NCI-H2107 treated with DMSO at 0.1 percent for 48 hours (cell line): Measurements from ENCODE around the gene PACSIN2.

Source experiments
- DNase-seq: peaks from one replicate; lab custom pipeline; 2025; ENCODE audit not compliant: unreplicated experiment; lab: John Stamatoyannopoulos, UW

The PACSIN2 gene

DNA sequence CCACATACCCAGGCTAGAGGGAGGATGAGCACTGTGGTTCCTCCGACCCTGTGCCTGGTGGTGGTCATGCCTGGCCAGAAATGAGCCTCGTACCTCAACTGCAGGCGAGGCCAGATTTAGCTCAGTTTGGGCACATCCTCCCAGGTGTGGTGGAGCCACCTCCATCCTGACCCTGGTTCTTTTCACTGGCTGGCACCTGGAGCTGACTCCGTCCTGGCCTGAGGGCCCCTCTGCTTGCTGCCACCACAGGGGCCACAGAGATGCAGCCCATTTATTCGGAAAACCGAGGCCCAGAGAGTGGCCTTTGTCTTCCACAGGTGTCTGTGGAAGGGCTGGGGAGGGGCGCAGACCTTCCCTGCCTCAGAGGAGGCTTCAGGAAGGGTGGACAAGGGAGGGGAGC is 148.8 kb downstream of the PACSIN2 start:
- no peak for DNase-seq

DNA sequence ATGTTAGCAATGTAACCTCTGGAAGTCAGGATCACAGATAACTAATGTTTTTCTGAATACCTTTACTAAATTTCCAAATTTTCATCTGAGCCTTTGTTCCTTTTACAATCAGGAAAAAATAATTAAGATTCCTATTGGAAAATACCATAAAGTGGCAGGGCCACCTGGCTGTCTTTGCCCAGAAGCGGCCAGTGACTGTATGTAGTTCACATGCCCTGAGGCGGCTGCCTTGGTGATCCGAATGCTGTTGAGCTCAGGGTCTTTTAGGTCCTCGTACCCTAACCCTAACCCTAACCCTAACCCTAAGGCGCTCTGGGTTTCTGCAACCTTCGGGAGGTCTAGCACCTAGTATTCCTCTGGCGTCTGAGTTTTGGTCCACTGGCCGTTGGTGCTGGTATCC is 149.4 kb downstream of the PACSIN2 start:
- no peak for DNase-seq

DNA sequence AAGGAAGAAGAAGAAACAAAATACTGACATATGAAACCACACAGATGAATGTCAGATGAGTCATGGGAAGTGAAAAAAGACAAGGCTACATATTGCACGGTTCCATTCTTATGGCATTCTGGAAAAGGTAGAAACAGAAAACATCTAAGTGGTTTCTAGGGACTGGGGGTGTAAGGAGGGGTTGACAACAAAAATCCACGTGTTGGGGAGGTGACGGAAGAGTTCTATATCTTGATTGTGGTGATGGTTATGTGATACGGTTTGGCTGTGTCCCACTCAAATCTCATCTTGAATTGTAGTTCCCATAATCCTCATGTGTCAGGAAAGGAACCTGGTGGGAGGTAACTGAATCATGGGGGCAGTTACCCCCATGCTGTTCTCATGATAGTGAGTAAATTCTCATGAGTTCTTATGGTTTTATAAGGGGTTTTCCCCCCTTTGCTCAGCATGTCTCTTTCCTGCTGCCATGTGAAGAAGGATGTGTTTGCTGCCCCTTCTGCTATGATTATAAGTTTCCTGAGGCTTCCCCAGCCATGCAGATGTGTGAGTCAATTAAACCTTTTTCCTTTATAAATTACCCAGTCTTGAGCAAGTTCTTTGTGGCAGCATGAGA is 151.5 kb downstream of the PACSIN2 start:
- peak; percentile 32 for DNase-seq

DNA sequence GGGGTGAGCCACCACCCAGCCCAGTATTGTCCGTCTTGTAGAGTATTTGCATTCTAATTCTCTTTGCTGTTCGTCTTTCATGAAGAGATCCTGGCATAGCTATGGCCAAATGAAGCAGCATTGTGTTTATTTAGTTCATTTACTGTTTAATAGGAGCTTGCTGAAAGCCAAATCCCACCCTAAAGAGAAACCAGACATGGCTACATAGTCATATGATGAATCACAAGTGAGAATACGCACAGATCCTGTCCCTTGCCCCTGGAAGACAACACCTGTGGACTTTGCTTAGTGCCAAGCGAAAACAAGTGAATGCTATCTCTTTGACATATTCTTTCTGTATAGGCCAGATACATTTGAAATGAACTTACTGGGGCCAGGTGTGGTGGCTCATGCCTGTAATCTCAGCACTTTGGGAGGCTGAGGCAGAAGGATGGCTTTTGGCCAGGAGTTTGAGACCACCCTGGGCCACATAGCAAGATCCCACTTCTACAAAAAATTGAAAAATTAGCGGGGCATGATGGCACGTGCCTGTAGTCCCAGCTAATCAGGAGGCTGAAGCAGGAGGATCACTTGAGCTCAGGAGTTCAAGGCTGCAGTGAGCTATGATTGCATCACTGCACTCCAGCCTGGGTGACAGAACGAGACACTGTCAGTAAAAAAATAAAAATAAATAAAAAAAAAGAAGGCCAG is 152.8 kb downstream of the PACSIN2 start:
- no peak for DNase-seq

DNA sequence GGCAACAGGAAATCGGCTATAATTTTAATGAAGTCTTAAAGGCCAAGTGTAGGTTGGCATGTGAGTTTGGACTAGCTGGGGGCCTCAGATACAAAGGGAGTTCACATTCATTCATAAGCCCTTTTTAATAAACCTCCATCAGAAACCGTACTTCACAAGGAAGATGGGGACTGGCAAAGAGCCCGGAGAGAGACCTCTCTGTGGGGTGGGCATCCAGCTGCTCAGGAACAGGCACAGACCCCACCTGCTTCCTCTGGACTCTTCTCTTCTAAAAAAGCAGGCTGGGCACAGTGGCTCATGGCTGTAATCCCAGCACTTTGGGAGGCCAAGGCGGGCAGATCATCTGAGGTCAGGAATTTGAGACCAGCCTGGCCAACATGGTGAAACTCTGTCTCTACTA is 154.0 kb downstream of the PACSIN2 start:
- DNase-seq: no peak

DNA sequence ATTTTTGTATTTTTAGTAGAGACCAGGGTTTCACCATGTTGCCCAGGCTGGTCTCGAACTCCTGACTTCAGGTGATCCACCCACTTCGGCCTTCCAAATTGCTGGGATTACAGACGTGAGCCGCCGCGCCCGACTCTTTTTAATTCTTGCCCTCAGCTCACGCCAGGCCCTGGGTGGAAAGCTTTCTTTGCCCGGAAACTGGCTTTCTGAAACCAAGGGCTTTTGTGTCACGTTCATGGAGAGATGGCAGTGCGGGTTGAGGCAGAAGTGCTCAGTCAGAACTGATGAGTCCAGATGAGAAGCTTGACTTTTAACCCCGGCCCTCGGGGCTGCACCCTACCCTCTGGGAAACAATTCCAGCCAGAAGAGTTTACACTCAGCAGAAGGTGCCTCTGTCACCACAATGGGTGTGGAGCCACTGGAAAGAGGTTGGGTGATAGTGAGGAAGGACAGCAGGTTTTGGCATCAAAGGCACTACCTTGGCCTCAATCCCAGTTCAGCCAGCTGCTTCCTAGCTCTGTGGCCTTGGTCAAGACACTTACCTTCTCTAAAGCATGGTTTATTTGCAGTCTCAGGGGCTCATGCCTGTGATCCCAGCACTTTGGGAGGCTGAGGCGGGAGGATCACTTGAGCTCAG is 157.0 kb downstream of the PACSIN2 start:
- DNase-seq: no peak

DNA sequence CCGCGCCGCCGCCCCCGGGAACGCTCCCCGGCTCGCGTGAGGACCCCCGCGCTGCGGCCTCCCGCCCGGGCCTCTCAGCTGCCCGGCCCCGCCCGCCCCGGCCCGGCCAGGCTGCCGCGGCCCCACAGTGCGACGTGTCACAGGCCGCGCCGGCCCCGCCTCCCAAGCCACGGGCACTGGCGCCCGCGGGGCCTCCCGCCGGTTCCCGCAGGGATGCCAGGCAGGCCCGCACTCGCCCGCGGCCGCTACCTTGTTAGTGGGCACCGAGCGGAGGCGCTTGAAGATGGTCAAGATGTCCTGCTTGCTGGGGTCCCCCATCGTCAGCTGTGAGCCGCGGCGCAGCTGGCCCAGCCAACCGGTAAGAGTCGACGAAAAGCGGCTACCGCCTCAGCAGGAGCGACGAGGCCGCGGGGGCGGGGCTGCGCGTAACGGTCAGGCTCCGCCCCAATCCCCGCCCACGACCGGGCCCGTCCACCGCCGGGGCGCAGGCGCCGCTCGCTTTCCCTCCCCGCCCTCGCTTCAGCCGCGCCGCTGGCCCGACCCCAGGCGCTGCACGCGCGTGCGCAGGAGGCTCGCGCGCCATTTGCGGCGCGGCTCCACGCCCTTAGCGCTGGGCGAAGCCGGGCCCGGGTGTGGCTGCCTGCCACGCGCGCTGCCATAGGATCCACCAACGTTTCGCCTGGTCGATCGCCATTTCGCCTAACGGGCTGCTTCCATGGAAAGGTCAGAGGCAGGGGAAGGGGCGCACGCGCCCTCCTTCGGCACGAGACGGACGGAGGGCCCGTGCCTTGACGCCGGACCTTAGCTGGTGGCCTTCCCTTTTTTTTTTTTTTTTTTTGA is 157.9 kb downstream of the PACSIN2 start, which contains the start of gene ARFGAP3:
Gene ARFGAP3, minus strand, starts transcription at position 409 of the 840 bp plus-strand sequence. Its CDS starts 91 bp downstream, at position 318.
- peak; percentile 33 for DNase-seq

DNA sequence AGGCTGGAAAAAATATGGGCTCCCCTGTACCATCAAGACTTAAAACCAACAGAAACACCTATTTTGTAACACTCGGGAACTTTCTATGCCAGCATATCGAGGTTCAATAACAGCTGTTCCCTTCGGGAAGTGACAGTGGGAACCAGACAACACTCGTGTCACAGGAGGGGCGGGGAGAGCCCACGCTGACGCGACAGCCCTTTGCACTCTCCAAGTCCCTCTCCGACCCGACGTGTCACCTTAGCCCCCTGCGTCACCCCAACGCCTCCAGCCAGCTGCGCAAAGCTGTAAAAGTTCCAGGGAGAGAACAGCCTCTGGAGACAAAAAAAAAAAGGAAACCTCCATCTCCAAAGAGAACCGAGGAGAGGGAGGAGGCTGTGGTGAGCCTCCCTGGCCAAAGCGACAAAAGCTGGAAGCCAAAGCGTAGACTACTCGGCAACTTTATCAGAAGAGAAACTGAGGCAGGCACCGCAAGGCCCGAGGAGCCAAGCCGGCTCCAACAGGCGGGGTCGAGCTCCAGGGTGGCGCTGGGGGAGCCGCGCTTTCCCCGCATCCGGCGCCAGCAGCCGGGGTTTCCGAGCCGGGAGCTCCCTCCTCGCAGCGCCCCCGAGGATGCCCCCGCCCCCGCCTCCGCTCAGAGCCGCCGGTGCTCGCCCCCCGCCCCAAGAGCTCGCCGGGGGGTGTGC is 158.6 kb downstream of the PACSIN2 start:
- DNase-seq: no peak

DNA sequence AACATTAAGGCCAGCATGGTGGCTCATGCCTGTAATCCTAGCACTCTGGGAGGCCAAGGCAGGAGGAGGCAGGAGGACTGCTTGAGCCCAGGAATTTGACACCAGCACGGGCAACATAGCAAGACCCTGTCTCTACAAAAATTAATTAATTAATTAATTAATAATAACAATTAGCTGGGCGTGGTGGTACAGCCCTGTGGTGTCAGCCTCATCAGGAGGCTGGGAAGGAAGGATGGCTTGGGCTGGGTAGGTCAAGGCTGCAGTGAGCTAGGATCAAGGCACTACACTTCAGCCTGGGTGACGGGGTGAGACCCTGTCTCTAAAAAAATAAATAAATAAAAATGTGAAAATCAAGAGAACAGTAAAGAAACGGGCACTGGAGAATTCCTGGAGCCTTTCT is 159.2 kb downstream of the PACSIN2 start:
- no peak for DNase-seq

DNA sequence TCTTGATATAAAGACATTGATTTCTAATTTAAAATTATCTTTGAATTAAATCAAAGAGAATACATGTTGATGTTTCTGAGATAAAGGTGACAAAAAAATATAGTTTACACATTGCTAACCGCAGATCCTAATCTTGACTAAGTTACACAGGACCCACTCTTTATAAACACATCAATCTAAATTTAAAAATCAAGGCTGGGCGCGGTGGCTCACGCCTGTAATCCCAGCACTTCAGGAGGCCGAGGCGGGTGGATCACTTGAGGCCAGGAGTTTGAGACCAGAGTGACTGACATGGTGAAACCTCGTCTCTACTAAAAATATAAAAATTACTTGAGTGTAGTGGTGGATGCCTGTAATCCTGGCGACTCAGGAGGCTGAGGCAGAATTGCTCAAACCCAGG is 159.7 kb downstream of the PACSIN2 start:
- DNase-seq: no peak

DNA sequence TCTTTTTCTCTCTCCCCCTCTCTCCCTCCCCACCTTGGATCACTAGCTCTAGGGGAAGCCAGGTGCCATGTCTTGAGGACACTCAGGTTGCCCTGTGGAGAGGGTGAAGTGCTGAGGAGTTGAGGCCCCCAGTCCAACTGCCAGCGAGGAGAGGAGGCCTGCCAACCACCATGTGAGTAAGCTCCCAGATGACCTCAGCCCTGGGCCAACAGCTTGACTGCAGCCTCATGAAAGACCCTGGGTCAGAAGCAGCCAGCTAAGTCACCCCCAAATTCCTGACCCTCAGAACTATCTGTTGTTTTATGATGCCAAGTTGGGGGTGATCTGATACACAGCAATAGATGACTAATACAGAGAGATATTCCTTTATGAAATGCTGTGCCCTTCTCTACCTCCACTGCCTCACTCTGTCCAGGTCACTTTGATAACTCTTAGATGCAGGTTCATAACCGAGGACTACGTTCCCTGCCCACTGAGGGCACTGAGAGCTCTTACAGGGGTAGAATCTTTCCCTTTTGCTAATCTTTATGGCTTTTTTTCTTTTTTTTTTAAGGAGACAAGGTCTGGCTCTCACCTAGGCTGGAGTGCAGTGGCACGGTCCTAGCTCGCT is 165.9 kb downstream of the PACSIN2 start:
- DNase-seq: no peak

DNA sequence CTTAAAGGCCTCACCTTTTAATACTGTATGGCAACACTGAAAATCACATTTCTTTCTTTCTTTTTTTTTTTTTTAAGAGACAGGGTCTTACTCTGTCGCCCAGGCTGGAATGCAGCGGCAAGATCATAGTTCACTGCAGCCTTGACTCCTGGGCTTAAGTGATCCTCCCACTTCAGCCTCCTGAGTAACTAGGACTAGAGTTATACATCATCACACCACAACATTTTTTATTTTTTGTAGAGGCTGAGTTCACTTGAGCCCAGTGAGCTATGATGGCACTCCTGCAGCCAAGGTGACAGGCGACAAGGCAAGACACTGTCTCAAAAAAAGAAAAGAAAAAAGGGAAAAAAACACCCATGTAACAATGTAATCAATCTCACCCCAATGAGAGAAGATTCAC is 167.8 kb downstream of the PACSIN2 start:
- no peak for DNase-seq

DNA sequence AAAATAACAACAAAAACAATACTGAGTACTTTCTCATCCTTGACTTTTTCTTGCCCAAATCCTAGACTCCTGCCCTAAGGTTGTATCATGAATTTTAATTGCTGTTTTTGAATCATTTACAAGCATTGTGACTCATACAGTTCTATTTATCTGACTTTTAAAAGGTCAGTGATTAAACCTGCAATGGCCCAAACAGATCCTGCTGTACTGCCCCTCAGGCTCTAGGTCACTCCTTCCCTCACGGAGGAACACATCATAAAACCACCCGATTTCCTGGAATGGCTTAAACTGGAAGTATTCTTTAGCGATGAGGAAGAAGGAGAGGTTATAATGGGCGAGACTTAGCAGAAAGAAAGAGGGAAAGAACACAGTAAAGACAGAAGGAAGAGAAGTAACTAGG is 170.2 kb downstream of the PACSIN2 start:
- DNase-seq: no peak

DNA sequence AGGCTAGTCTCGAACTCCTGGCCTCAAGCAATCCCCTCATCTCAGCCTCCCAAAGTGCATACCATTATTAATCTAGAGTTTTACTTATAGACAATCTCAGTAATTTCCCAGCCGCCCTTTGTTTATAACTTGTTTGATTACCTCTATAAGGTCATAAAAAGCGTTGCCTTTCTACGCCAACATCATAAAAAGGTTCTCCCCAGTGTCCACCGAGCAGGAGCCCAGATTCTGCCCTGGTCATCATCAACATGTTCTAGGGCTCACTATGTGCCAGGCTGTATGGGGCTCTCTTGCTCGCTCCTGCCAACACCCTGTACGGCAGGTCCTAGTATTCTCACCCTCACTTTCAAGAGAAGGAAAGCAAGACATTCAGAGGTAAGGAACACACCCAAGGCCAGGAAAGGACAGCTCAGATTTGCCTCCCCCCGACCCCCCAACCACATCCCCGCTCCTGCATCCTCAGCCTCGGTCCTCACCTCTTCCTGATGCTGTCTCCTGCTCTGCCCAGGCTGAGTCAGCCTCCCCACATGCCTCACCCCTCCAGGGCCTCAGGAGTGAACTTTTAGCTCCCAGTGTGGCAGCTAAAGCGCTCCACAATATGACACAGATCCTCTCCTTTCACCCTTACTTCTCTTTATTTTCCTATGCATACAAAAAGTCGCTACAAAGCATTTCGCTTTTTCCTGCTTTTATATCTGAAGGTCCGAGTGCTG is 172.1 kb downstream of the PACSIN2 start:
- DNase-seq: no peak

DNA sequence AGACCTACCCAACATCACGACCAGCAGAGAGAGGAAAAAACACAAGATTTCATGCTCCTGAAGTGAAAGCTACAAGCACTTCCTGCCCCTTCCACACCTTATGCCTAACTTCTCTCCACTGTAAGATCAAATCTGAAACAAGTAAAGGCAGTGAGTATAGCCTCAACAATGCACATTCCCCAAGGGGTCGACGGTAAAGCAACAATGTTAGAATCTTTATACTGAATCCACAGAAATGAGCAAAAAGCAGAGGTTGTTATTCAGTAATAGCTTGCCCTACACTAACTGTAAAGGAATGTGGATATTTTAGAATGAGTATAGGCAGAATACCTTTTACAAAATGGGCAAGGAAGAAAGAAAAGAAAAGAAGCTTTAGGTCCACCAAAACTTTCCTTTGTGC is 173.5 kb downstream of the PACSIN2 start:
- no peak for DNase-seq

DNA sequence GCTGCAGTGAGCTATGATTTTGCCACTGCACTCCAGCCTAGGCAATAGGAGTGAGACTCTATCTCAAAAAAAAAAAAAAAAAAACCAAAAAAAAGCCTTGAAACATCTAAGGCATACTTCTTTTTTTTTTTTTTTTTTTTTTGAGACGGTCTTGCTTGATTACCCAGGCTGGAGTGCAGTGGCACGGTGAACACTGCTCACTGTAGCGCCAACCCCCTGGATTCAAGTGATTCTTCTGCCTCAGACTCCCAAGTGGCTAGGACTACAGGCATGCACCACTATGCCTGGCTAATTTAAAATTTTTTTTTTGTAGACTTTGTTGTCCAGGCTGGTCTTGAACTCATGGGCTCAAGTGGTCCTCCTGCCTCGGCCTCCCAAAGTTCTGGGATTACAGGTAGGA is 177.4 kb downstream of the PACSIN2 start:
- DNase-seq: no peak

DNA sequence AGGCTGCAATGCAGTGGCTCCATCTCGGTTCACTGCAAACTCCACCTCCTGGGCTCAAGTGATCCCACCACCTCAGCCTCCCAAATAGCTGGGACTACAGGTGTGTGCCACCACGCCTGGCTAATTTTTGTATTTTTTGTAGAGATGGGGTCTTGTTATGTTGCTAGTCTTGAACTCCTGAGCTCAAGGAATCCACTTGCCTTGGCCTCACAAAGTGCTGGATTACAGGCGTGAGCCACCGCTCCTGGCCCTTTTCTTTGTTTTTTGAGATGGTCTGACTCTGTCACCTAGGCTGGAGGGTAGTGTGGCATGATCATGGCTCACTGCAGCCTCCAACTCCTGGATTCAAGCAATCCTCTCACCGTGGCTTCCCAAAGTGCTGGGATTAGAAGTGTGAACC is 178.9 kb downstream of the PACSIN2 start:
- no peak for DNase-seq

DNA sequence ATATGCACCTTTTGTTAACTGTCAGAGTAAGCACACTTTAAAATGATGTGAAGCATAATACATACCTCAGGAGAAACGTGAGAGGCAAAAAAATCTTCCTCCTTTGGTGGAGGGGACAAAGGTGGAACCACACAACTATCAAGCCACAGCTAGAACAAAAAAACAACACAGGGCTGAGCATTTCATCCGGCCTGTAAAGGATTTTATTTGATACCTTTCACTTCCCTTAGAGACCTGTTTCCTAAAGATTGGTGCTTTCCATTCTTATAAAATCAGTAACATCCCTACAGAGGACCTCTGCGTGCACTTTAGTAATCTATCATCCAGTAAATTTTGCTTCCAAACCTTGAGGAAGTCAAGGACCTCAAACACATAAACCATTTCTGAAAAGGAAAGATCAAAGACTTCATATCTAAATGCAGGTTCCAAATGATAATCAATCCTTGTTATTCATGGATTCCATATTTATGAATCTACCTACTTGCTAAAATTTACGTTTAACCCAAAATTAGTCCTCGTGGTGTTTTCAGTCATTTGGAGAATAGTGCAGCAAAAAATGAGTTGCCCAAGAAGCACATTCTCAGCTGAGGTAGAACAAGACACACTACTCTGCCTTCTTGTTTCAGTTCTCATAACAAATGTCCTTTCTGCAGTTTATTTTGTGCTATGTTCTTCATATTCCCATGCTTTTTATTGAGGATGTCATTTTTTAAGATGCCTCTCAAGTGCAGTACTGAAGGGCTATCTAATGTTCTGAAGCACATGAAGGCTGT is 180.6 kb downstream of the PACSIN2 start:
- no peak for DNase-seq

DNA sequence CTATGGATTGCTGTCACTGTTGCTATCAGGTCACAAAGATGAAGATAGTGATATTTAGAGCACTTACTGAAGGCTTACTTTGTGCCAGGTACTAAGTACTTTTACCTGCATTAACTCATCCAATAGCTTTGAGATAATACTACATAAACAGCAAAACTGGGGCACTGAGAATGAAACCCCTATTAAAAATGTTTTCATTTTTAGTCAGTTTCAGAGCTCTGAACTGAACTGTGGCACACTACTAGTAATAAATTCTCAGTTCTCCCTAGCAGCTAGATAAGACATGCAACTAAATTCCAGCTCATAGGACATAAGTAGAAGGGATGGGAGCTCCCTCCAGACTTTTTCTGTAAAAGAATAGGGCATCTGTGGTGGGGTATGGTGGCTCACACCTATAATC is 181.8 kb downstream of the PACSIN2 start:
- DNase-seq: no peak
